GM19372 (cell line): ENCODE results near the gene SPEM1.

Experiments used
- ATAC-seq: cut with Tn5 transposase; IDR thresholded peaks from one replicate; pipeline ENCODE4 v1.9.1; 2021; ENCODE audit warnings: mild to moderate bottlenecking, low read depth, moderate library complexity; ENCODE audit not compliant: unreplicated experiment

Gene SPEM1

DNA sequence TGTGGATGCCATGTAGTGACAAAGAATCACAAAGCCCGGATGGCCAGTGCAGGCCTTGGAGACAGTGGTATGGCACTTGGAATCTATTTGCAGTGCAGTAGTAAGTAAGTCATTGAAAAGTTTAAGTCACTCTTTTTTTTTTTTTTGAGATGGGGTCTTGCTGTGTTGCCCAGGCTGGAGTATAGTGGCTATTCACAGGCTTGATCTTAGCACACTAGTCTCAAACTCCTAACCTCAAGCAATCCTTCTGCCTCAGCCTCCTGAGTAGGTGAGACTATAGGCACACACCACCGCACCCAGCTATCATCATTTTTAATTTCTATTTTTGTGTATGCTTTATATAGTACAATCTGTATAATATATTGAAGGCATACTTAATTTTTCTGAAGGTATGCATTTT is 21.5 kb upstream of the SPEM1 start:
- ATAC-seq = no peak

DNA sequence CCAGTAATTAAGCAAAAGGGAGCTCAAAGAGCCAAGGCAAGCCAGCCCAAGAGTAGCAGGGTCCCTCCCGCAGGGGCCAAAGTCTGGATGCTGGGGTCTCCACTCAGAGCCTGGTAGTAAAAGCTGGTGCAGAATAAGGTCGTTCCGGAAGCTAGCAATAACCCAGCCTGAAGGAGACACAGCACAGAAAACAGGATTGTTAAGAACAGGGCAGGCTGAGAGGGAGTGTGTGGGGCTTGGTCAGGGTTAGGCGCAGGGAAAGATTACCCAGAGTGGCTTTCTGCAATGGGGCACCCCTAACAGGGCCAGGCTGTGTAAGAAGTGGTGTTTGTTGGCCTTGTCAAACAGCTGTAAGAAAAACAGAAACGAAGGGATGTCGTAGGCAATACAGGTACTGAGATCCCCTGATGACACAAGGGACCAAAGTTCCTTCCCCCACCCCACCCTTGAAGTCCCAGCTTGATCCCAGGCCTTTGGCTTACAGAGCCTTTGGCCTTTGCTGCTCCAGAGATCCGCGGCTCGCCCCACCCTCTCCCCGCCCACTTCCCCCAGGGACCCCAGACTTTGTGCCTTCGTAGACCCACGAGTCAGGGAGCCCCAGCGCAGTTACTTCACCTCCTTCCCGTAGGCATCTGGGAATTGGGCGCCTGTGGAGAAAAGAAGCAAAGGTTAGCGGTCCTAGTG is 16.9 kb upstream of the SPEM1 start:
- ATAC-seq = no peak

DNA sequence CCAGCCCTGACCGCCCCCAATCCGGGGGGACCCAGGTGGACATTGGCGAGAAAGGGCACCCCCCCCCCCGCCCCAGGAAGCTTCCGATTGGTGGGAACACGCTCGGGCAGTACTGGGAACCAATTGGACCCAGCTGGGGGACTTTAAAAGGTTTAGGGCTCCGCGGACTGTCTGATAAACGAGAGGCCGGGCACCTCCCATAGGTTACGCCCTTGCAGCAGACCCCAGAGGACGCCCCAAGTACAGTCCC is 16.5 kb upstream of the SPEM1 start:
- peak; percentile 12 for ATAC-seq

DNA sequence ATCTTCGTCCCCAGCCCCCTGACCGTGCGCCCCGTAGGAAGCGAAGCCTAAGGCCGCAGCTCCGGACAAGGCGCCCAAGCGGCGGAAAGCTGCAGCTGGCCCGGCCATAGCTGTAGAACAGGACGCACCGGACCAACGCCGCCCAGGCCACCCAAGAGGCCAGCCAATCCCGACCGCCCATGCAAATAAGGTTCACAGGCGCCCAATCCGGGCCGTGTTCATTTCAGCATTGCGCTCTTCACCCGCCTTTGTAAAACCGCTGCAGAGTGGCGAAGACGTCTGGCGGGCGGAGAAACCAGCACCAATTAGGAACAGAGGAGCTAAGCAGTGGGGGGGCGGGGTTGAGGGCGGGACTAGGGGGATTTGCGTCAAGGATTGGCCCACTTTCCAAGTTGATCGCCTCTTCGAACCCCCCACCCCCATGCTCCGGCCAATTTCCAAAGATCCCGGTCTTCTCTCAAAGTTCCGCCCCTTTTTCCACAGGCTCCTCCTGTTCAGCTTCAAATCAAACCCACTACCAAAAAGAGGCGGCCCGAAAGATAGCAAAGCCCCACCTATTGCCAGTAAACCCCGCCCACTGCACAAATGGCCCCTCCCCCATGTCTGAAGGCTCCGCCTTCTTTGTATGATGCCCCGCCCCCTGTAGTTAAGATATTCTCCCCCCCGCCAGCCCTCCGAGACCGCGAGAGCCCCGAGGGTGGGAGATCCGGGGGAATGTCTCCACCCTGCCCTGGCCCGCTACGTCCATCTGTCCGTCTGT is 16.0 kb upstream of the SPEM1 start, which contains the start of gene TMEM256:
Gene TMEM256 (minus strand): TSS at position 121 of the 760 bp plus-strand sequence. CDS start 13 bp downstream, at position 108.
- ATAC-seq = peak; percentile 93

DNA sequence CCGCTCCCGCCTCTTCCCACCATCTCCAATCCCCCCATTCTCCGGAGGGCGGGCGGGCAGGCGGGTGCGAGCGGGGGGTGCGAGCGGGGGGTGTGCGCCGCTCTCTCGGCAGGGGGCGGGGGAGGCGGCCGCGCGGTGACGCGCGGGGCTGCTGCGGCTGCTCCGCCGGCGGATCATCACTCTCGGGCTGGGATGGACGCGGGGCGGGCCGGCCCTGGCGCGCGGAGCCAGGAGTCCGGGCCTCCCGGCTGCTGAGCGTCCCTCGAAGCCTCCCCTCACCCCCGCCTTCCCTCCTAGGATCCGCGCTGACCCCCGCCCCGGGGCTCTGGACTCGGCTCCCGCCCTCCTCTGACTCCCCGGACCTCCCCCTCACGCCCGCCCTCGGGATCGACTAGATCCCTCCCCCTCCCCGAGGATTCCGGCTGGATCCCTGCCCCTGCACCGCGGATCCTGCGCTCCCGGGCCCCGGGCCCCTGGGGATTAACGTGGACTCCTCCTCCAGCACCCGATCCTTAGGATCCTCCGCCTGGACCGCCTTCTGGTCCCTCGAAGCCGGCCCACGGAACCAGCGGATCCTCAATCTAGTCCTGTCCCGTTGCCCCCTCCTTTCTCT is 15.3 kb upstream of the SPEM1 start:
- ATAC-seq = no peak

DNA sequence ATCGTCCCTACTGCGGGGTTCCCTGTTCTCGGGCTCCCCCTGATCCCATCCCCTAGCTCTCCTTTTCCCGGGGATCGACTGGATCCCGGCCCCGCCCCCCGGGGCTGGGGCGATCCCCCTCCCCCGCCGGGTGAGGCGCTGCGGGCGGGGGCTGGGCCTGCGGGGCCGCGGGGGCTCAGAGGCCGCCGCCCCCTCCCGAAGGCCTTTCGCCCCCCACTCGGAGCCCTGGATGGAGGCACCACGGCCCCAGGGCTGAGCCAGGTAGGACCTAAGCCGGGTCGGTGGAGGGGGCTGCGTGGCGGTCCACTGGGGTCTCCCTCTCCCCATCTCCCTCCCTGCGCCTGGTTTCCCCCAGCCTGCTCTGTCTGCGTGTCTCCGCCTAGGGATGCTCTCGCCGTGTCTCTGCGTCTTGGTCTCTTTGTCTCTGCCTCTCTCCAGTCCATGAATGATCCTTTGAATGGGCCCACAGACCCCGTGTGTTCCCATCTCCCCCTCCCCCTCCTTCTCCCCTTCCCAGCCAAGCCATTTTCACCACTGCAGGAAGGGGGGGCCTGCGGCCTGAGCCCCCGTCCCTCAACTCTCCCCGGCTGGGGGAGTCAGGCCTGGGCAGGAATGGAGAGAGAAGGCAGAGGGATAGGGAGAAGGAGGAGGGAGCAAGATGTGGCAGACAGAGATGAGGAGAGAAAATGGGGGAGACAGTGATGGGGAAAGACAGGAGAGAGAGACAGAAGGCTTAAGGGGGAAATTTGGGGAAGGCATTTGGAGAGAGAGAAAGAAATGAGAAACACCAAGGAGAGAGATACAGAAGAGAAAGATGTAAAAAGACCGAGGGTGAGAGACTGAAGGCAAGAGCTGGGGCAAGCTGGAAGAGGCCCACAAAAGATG is 14.5 kb upstream of the SPEM1 start:
- ATAC-seq = no peak

DNA sequence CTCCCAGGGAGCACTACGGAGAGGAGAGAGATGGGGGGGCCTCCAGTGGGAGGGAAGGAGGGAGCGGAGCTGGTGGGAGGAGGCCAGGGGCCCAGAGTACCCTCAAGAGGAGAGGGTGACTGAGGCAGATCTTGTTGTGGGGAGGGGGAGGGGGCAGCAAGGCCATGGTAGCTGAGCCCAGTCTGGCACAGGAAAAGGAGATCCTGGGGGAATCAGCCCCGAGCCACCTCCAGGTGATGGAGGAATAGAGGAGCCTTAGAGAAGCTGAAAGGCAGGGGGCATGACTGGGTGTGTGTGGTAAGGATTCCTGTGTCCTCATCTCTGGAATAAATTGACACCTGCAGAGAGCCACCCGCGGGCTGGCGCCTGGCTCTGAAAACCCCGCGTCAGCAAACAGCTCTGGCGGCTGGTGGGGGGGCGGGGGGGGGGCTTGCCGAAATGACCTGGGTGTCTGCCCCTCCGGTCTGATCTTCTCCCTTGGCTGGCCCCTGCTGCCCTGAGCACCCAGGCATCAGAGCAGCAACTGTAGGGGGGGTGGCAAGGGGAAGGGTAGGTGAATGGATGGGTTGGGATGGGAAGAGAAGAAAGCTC is 13.8 kb upstream of the SPEM1 start:
- no peak for ATAC-seq

DNA sequence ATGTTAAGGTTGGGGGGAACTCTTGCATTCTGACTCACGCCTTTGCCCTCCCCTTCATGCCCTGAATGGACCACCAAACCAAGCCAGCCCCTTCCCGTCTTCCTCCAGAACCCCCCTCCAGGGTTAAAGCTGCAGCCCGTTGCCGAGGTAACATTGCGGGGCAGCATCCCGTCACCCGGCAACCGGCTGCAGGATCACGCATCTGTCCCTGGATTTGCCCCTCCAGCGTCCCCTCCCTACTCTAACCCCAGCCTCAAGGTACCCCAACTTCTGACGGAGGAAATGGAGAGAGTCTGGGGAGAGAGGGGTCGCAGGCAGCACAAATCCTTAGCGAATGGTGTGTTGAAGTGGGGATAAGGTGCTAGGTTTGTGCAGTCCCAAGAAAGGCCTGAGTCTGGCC is 13.0 kb upstream of the SPEM1 start:
- ATAC-seq = no peak

DNA sequence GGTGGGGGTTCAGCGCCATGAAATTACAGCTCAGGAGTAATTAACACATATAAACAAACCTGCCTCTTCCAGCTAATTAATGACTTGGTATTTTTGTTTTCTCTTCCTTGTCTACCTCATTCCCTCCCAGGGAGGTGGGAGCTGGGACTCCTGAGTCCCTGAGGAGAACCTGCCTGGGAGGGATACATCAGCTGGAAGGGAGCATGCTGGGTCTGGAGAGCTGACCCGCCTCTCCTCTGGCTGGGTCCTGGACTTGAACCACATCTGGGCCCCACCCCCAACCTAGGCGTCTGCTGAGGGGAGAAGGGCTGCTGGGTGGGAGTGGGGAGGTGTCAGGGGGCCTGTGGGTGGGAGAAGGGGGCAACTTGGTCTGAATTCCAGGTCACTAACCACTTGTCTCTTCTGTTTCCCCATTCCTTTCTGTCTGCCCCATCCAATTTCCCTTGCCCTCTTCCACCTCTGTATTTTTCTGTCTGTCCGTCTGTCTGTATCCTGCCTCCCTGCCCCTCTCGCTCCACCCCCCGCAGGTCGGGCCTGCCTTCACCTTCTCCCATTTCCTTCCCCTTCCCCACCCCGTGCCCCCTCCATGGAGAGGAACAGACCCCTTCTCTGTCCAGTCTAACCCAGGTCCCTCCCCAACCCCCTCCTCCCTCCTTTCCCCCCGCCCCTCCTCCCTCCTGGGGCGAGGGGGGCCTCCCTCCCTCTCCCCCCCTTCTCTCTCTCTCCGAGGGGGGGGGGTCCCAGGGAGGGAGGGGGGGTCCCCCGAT is 12.5 kb upstream of the SPEM1 start, which contains the start of gene NLGN2:
Gene NLGN2 (plus strand): TSS at position 361 of the 767 bp plus-strand sequence. CDS start 411 bp downstream, outside the sequence.
- no peak for ATAC-seq

DNA sequence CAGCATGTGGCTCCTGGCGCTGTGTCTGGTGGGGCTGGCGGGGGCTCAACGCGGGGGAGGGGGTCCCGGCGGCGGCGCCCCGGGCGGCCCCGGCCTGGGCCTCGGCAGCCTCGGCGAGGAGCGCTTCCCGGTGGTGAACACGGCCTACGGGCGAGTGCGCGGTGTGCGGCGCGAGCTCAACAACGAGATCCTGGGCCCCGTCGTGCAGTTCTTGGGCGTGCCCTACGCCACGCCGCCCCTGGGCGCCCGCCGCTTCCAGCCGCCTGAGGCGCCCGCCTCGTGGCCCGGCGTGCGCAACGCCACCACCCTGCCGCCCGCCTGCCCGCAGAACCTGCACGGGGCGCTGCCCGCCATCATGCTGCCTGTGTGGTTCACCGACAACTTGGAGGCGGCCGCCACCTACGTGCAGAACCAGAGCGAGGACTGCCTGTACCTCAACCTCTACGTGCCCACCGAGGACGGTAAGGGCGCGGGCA is 11.8 kb upstream of the SPEM1 start:
- no peak for ATAC-seq

DNA sequence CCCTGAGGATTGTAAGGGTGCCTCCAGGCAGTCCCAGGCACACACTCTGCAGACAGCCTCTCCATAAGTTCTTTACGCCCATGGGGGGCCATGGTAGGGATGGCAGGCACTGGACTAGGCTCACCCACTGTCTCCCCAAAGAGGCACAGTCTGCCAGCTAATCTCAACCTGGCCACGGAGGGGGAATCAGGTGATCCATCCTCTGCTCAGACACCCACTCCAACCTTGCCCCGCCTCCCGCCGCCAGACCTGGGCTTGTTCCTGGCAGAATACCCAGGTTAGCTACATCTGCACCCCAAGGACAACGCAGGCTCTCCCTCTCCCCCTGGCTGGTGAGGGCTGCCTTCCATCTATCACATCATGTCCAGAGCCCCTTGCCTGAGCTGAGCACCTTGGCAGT is 11.3 kb upstream of the SPEM1 start:
- no peak for ATAC-seq

DNA sequence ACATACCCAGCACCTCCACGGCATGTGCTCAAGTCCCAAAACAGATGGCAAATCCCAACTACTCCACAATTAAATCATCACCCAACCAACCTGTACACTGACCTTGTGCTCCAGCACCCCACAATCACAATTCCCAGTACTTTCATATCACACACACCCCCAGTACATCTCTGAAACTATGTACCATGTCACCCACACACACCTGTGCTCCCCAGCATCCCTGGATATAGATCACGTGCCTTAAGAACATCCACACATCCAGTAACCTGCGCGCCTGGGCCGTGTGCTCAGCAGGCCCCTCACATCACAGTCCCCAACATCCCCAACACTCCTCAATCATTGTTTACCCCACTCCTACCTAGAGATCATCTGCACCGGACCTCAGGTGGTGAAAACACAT is 10.4 kb upstream of the SPEM1 start:
- no peak for ATAC-seq

DNA sequence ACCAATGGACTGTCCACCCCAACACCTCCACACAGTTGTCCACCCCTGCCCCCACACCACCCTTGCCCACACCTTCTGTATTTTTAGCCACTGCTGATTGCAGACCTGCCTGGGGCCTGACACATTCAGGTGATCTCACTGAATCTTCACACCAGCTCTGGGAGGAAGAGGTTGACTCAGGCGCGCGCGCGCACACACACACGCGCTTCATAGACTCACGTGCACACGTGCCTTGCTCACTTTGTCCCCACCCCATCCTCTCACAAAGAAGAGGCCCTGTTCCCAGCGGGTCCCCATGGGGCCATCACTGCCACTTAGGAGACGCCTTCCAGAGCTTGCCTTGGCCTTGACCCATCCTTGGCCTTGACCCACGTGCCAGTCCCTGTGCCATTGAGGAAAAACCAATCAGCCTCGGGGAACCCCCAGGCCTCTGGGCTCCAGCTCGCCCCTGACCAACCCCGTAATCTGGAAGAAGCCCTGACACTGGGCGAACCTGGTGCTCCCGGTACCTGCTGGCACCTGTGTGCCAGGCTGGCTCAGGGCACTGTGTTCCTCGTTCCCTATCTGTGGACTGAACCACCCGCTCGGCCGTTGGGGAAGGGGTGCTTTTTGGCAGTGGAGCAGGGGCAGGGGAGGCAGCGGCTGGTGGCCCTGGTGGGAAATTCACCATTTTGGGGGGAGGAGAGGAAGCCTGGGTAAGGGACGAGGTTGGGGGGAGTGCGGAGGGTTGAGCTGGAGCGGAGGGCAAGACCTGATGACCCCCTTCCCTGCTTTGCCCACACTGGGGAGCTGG is 9.3 kb upstream of the SPEM1 start:
- no peak for ATAC-seq

DNA sequence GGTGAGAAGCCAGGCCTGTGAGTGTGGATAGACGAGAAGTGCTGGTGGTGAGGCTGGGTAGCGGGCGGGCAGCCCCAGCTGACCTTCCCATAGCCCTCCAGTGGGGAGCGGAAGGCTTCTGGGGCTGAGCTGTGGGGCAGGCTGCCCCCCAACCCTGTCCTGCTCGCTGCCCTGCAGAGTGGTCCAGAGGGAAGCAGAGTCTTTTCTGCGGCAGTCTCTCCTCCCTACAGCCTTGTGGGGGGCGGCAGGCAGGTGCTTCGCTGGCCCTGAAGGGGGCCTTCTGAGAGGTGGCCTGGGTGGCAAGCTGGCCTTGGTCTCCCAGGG is 8.7 kb upstream of the SPEM1 start:
- ATAC-seq = no peak

DNA sequence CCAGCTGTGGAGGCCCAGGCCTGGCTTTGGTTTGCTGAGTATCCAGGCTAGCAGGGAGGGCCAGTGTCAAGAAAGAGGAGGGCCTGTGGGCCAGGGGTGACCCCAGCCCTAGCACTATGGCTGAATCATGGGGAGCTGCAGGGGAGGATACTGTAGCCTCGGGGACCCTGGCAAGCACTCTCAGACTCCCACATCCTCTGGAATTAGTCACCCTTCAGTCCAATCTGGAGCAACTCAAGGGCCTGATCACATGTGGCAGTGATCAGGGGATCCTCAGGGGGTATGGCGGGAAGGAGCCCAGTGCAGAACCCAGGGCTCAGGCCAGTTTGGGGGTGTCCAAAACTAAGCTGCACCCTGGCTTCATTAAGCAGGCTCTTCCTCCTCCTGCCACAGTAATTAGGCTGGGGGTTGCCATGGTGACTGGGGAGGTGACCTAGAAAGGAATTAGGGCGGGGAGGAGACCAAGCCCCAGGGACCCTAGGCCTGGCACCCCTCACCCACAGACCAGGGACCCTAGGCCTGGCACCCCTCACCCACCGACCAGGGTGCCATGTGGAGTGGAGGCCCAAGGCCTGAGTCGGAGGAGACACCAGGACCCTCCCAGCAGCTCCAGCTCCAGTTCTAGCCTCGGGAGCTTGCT is 6.7 kb upstream of the SPEM1 start:
- ATAC-seq = no peak

DNA sequence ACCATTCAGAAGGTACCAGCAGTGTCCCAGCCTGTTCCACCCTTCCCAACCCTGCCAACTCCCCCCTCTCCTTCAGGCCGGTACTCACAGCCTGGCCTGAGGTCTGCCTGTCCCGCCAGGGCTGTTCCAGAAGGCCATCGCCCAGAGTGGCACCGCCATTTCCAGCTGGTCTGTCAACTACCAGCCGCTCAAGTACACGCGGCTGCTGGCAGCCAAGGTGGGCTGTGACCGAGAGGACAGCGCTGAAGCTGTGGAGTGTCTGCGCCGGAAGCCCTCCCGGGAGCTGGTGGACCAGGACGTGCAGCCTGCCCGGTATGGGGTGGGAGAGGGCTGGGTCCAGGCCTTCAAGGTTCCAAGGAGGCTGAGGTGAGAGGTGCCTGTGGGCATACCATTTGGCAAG is 5.3 kb upstream of the SPEM1 start:
- ATAC-seq = no peak

DNA sequence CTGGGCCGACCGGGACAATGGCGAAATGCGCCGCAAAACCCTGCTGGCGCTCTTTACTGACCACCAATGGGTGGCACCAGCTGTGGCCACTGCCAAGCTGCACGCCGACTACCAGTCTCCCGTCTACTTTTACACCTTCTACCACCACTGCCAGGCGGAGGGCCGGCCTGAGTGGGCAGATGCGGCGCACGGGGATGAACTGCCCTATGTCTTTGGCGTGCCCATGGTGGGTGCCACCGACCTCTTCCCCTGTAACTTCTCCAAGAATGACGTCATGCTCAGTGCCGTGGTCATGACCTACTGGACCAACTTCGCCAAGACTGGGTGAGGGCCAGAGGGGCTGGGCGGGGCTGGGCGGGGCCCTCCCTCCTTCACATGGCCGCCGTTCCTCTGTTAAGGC is 4.3 kb upstream of the SPEM1 start:
- ATAC-seq = no peak

DNA sequence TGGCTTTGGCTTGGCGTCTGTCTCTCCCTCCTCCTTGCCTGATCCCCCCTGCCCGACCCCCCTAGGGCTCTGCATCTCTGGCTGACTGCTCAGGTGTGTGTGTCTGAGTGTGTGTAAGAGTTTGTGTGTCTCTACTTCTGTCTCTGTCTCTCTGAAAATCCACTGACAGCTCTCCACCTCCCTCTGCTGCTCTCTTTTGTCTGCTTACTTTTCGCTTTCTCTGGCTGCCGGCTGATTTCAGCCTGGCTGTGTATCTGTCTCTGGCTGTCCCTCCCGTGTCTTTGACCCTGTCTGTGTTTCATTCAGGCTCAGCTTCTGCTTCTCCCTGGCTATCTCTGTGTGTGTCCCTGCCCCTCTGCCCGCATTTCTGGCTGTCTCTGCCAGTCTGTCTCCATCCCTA is 3.8 kb upstream of the SPEM1 start:
- no peak for ATAC-seq
